NCI-H774 (cell line): ENCODE data around the gene AKAP10.
"Not testable (repeated sequence)": the region's sequence is repeated elsewhere in the genome, so short reads cannot be mapped to it uniquely, and the experiment has no call there.

ENCODE experiments used
- DNase-seq: peaks from one replicate; lab custom pipeline; 2025; lab: John Stamatoyannopoulos, UW

The AKAP10 gene

DNA sequence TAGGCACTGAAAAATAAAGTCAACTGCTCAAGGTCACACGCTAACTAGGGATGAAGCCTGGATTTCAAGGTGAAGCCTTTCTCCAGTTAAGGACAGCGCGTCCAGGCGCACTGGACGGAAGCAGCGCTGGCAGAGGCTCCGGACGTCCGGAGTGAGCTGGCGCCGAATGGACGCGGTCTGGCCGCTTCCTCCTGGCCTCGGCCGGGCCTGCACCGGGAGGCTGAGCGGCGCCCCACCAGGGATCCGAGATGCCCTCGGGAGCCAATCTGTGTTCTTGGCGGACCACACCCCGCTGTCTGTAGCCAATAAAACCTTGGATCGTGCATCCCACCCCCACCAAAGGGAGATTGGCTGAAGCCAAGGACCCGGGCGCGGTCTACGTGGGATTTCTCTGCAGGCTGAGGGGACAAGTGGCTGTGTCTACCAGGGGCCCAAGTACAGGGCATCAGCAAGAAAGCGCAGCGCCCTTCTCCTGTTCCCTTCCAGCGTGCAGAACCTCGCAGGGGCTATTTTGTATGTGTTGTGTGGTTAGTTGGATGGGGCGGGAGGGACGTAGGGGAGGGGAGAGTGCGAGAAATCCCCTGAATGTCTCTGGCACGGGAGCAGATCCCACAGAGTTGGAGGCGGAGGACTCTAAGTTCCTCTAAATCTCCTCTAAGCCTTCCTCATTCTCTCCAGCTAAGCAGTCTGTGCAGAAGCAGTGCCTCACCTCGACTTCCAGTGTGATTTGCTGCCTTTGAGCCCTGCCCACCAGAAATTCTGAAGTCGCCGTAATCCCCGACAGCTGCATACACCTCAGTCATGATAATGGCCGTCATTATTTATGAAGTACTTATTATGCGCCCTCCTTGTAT is 2.5 kb upstream of the AKAP10 start:
- no peak for DNase-seq

DNA sequence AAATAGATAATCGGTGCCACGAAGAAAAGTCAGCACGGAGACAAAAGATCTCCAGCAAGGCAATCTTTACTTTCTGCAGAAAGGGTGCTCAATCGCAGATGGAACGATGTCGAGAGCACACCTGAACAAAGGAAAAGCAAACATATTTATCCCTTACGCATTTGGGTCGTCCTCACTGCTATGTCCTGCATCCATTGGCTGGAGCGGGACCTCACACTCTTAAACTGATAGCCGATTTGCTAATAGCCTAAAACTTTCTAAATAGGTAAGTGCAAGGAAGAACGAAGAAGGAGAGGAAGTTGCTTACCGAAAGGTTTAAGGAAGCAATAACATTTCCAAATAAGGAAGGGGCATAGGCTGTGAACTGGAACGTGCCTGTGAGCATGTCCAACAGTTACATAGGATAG is 1.2 kb upstream of the AKAP10 start:
- no peak for DNase-seq

DNA sequence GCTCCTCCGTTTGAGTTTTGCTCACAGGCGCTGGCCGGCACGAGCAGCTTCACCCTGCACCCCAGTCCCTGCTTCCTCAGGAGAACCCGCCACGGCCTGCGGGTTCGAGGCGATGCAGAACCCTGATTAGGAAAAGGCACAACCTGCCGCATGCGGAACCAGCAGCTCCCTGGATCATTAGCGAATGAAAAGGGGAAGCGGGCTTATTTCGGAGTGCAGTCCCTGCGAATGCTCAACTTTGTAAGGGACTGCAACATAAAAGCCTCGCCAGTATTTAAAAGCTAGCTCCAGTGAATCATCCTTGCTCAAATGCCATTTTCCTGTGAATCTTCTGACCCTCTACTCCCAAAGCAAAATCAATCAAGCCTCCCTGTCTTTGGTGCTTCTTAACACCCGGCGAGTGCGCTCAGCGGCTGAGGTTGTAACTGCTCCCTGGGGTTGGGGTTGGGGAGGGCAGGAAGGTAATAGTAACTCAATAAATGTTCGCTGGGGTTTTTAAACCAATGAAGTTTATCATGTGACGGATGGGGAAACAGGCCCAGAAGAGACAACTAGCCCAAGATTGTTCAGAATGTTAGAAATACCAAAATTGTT is 678 bp upstream of the AKAP10 start:
- no peak for DNase-seq

DNA sequence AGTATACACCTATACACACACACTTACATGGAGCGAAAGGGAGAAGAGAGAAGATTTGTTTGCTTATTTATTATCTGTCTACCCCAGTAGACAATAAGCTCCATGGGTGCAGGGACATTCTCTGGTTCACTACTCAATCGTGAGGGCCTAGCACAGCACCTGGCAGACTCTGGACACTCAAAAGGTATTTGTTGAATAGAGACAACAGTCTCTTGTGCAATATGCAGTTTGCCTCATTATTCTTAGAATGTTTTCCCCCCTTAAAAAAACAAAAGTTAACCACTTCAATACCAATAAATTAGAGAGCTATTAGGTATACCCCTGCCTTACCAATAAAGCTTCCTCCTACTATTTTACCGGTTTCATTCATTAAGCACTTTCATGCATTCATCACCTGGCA is 2.0 kb downstream of the AKAP10 start:
- no peak for DNase-seq

DNA sequence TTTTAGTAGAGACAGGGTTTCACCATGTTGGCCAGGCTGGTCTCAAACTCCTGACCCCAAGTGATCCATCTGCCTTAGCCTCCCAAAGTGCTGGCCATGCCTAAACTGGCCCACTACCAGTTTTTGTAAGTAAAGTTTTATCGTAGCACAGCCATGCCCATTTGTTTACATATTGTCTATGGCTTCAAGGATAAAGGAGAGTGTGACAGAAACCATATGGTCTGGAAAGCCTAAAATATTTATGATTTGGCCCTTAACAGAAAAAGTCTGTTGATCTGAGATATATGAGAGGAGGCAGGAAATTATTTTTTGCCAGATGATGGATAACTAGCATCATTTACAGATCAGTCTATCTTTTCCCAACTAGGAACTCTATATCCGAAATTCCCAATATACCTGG is 4.5 kb downstream of the AKAP10 start:
- no peak for DNase-seq

DNA sequence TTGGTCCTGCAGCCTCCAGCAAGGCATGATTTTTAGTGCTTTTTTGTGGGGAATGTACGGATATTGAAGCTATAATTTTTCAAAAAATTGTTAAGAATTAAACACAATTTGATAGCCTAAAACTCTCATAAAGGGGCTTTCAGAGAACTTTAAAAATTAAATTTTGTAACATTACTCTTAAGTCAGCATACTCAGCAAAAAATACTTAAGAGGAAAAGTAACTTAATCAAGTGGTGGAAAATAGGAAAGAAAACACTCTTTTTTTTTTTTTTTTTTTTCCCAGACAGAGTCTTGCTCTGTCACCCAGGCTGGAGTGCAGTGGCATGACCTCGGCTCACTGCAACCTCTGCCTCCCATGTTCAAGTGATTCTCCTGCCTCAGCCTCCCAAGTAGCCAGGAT is 14.7 kb downstream of the AKAP10 start:
- DNase-seq: not testable (repeated sequence)

DNA sequence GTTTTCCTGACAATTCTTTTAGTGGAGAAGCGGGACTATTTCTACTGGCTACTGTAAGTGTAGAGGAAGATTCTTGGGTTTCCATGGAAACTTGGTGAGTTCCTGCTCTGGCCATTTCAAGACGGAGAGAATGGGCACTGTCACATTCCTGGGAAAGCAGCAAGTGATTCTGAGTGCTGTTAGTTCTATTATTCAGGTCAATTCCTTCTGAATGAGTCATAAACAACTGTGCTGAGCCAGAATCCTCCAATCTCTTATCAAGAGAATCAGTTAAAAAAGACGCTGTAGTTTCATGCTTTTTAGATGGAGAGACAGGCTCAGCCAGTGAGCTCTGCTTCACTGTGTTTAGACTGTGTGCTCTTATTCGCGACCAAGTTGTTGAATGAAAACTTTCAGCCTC is 19.6 kb downstream of the AKAP10 start:
- no peak for DNase-seq

DNA sequence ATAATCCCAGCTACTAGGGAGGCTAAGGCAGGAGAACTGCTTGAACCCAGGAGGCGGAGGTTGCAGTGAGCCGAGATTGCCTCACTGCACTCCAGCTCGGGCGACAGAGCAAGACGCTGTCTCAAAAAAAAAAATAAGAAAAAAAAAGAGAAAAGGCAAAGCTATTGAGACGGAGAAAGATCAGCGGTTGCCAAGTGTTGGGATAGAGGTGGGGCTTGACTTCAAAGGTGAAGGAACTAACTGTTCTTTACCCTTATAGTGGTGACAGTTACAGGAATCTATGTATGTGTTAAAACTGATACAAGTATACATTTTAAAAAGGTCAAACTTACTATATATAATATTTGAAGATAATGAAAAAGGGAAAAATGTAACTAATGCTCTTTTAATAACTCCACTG is 22.5 kb downstream of the AKAP10 start:
- DNase-seq: no peak

DNA sequence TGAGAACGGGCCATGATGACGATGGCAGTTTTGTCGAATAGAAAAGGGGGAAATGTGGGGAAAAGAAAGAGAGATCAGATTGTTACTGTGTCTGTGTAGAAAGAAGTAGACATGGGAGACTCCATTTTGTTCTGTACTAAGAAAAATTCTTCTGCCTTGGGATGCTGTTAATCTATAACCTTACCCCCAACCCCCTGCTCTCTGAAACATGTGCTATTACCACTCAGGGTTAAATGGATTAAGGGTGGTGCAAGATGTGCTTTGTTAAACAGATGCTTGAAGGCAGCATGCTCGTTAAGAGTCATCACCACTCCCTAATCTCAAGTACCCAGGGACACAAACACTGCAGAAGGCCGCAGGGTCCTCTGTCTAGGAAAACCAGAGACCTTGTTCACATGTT is 26.2 kb downstream of the AKAP10 start:
- not testable (repeated sequence) for DNase-seq

DNA sequence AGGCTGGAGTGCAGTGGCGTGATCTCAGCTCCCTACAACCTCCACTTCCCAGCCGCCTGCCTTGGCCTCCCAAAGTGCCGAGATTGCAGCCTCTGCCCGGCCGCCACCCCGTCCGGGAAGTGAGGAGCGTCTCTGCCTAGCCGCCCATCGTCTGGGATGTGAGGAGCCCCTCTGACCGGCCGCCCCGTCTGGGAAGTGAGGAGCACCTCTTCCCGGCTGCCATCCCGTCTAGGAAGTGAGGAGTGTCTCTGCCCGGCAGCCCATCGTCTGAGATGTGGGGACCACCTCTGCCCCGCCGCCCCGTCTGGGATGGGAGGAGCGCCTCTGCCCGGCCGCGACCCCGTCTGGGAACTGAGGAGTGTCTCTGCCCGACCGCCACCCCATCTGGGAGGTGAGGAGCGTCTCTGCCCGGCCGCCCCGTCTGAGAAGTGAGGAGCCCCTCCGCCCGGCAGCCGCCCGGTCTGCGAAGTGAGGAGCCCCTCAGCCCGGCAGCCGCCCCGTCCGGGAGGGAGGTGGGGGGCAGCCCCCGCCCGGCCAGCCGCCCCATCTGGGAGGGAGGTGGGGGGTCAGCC is 26.9 kb downstream of the AKAP10 start:
- DNase-seq: not testable (repeated sequence)

DNA sequence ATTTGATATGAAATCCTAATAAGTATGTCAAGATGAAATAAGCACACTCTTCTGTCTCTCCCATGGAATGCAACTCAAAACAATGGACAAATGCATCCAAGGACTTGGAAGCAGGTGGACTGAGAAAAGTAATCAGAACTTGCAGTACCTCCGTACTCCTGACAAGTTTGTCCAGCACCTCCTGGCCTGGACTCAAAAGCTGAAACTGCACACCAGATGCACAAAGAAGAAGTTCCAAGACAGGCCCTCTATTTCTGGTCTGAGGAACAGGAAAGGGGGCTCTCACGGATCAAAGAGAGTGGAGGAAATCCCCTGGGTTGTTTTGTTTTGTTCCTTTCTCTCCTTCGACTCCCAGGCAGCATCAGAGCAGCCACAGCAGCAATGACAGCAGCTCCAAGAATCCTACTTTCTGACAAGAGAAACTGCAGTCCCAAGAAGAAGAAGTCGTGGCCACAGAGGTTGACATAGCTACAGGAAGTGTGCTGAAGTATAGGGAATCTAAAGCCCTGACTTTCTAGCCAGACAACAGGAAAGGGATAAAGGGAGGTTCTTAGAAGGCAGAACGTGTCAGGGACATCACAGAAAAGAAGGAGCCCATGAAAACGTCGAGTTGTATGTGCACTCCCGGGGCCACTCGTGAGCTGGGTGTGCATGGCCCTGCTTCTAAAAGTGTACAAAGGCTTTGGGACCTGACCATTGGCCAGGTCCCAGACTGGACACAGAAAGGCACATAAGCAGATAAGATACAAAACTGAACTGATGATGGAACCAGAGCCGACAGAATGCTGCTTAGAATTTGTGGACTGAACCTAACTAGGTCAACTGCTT is 29.3 kb downstream of the AKAP10 start:
- no peak for DNase-seq

DNA sequence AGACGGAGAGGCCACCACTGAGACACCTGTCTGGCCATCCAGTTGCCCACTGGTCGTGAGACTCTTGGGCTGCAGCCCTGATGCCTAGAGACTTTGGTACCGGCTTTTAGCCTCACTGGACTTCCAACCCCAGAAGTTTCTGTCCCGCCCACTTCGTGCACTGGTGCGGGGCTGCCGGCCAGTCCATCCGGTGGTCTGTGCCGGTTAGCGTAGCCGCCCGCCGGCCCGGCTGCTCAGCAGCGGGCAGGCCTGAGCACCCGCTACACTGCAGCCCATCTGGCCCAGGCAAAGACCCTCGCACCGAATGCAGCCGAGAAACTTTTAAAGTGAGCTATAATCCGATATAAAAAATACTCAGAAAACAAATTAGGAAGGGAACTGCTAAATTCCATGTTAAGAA is 30.7 kb downstream of the AKAP10 start:
- no peak for DNase-seq

DNA sequence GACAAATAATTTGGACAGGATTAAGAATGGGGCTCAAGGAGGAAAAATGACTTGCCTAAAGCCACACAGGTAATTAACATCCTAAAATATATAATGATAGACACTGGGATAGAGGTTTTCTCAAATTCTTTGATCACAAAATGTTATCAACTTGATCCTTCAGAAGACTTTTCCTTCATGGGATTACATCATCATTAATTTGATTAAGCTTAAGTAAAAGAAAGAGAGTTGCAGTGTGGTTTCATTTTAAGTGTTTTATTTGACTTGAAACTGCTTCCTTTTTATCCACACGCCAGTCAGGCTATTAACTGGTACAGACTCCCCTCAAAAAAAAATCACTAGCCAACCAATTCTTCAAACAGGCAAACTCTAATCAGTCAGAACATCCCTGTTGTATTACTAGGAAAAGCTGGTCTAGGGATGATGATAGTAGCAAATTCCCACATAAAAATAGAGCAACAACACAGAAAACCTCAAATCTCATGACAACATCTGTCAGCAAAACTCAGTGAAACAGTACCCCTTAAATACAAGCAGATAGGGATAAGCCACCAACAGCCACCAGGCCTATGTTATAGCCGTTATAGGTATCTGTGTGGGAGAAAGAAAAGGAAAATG is 32.5 kb downstream of the AKAP10 start:
- DNase-seq: no peak

DNA sequence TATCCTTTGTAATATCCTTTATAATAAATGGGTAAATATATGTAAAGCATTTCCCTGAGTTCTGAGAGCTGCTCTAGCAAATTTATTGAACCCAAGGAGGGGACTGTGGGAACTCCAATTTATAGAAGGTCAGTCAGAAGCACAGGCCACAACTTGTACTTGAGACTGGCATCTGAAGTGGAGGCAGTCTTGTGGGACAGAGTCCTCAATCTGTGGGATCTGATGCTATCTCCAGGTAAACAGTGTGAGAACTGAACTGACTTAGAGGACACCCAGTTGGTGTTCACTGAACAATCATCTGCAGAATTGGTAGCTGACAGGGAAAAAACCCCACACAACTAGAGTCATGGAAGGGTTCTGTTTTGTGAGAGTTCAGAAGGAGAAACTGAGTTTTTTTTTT is 34.0 kb downstream of the AKAP10 start:
- DNase-seq: no peak

DNA sequence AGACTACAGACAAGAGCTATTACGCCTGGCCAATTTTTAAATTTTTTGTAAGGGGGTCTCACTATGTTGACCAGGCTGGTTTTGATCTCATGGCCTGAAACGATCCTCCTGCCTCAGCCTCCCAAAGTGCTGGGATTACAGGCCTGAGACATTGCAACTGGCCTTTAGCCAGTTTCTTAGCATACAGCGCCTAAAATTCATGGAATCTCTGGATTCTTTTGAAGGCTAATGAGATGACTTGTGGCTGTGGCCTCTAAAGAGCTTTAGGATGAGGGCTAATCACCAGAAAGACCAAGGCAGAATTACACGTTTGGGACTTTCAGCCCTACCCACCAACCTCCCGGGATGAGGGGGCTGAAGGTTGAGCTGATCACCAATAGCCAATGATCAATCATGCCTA is 34.6 kb downstream of the AKAP10 start:
- no peak for DNase-seq

DNA sequence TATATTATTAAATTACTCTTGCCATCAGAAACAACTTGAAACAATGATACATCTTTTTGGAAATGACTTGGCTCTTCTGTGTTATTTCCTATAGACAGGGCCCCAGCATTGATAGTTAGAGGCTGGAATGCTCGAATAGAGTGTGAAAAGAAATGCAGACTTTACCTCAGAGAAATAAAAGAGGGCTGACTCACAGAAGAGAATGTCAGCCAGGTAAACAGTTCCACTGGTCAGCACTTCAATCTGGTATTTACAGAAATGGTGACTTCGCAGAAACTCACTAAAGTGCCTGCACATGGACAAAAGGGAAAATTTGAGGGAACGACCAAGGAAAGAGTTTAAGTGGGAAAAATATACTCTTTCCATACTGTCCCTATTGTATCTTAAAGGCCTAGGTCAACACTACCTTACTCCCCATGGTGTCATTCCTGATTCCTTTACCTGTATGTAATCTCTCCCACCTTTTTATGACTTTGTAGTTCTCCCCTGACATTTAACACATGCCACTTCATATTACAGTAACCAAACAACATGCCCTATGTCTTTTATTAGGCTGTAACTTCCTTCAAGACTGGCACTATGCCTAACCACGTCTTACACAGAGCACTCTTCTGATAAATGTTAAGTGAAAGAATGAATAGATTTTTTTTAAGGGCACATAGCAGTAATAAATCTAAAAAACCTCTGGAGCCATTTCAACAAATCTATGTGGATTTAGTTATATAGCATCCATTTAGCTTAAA is 36.7 kb downstream of the AKAP10 start:
- no peak for DNase-seq

DNA sequence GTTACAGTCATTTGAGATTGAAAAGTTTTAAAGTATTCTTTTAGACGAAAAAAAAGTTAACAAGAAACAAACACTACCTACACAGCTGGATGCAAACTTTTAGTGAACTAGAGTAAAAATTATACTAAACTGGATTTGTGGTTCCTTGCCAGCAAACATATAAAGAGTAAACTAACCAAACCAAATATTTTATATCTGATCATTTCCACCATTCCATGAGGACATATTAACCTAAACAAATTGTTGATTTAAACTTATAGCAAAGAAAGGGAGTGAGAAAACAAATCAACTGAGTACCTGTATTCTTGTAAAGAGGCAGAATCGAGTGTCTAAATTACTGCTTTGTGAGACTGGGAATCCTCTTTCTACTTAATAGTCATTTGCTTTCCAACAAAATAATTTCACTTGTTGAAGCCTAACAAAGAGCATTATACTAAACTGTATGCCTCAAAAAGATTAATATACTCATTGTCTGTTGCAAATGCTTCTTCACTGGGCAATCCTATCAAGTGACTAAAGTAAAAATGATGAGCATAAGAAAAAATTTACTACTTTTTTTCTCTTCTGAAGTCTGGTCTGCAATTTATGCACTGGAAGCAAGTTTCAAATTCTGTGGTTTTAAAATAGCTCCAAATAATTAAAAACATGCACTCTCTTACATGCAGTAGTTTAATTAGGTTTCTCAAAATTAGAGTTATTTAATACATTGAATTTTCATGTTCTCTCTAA is 37.5 kb downstream of the AKAP10 start:
- DNase-seq: no peak

DNA sequence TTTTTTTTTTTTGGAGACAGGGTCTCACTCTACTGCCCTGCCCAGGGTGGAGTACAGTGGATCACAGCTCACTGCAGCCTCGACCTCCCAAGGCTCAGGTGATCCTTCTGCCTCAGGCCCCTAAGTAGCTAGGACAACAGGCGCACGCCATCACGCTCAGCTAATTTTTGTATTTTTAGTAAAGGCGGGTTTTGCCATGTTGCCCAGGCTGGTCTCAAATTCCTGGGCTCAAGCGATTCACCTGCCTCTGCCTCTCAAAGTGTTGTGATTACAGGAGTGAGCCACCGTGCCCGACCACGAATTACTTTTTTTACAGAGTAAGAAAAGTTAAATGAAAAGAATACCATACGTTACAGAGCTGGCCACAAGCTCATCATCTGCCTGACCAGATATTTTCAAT is 38.9 kb downstream of the AKAP10 start:
- DNase-seq: no peak

DNA sequence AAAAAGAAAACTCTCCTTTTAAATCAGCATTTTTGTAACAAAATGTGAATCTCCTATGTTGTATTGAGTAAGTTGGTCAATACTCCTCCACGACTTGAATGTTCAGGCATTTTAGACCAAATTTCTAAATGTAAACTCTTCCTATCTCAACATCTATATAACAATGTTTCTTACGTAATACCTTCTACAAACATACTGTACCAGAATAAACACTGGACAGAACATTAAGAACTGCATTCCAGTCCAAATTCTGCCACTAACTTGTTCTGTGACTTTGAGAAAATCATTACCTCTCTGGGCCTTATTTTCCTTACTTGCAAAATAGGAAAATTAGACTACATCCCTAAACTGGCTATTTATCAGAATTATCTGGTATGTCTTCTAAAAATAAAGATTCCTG is 40.1 kb downstream of the AKAP10 start:
- DNase-seq: no peak

DNA sequence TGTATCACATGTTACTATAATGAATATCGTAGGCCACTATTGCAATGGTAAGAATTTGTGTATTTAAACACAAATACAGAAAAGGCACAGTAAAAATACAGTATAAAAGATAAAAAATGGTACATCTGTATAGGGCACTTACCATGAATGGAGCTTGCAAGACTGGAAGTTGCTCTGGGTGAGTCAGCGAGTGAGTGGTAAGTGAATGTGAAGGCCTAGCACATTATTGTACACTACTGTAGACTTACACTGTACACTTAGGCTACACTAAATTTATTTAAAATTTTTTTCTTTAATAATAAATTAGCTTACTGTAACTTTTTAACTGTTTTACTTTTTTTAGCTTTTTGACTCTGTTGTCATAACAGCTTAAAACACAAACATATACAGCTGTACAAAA is 42.5 kb downstream of the AKAP10 start:
- DNase-seq: no peak

DNA sequence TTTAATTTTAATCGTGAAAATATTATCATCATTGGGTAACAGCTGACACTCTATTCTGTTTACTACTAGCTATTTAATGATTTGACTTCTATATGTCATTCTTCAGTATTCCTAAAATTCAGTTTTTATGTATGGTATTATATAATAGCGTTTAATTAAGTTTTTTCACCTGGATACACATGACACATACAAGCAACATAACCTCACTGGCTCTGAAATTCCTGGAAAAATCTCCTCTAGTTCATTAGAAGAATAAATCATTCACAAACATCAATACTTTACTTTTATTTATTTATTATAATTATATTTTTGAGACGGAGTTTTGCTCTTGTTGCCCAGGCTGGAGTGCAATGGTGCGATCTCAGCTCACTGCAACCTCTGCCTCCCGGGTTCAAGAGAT is 44.0 kb downstream of the AKAP10 start:
- DNase-seq: no peak
